SU-DHL-6 (cell line): Measurements from ENCODE around the gene SLC12A7.

Experiments
- EZH2phosphoT487 ChIP-seq: fragments of 200-600 bp; sonication (generic), shearing (Covaris generic); conservative IDR thresholded peaks from 2 replicates; pipeline ENCODE4 v1.6.1; 2018; ENCODE audit warnings: mild to moderate bottlenecking, antibody characterized with exemption, low read length, moderate library complexity, mixed read lengths
- TF ChIP-seq, protein P1 (sequence below): fragments of 200-600 bp; sonication (generic); IDR thresholded peaks from one replicate; pipeline ENCODE4 v1.5.1; 2017; ENCODE audit warnings: antibody characterized with exemption, mild to moderate bottlenecking, low read length, moderate library complexity; ENCODE audit not compliant: insufficient read depth, poor library complexity, severe bottlenecking

DNA sequence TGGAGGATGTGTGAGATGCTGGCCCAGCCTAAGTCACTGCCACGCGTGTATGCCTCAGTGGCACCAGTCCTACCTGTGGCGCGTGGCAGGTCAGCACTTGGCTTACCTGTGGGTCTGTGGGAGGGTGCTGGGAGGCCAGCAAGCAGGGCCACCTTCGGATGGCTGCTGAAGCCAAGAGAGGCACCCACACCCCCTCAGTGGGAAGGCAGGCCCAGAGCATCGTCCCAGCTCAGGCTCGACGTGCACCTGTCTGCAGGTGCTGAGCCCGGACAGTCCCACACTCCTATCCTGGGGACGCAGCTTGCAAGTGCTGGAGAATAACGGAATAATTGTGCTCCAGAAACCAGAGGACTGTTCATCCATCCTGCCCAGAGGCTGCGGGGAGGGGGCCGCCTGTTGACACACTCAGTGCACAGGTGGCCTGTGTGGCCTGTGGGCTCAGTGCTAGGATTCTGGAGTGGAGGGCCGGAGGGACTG, 79.3 kb downstream of the SLC12A7 start:
- TF ChIP-seq, protein P1, sequence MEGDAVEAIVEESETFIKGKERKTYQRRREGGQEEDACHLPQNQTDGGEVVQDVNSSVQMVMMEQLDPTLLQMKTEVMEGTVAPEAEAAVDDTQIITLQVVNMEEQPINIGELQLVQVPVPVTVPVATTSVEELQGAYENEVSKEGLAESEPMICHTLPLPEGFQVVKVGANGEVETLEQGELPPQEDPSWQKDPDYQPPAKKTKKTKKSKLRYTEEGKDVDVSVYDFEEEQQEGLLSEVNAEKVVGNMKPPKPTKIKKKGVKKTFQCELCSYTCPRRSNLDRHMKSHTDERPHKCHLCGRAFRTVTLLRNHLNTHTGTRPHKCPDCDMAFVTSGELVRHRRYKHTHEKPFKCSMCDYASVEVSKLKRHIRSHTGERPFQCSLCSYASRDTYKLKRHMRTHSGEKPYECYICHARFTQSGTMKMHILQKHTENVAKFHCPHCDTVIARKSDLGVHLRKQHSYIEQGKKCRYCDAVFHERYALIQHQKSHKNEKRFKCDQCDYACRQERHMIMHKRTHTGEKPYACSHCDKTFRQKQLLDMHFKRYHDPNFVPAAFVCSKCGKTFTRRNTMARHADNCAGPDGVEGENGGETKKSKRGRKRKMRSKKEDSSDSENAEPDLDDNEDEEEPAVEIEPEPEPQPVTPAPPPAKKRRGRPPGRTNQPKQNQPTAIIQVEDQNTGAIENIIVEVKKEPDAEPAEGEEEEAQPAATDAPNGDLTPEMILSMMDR: no peak
- TF ChIP-seq EZH2phosphoT487: no peak
